ENCODE data around the gene CCDC34. TPM values are rescaled to one million over a fixed set of nuclear protein-coding genes. Genes with fewer than 3 reads are reported as not detected.

The CCDC34 gene
- total and polyA plus RNA-seq, 12 donors, result 2.5 to 16.6 (median 5.4) TPM

- TF ChIP-seq POLR2A (IDR thresholded peaks at IDR 0.05), result no peak
- TF ChIP-seq CTCF (IDR thresholded peaks at IDR 0.05), result no peak
- intact Hi-C loops (cut with DNase I), result loop anchor here in 1 of 2 donors (5.0 kb wide), 1 partner anchor 125 kb away; no protein-coding TSS in a partner anchor
- Histone ChIP-seq H3K9me3 (replicated peaks in 1 of 3) (no peaks in the 10 kb centered on the region), H3K4me1 (replicated peaks in 1 of 2) (no peaks in the 10 kb centered on the region), H3K36me3 (replicated peaks in 1 of 2) (no peaks in the 10 kb centered on the region), H3K4me3 (no peak overlapping the region), H3K27me3 (no peaks in the 10 kb centered on the region), H3K27ac (no peak overlapping the region)
- no peak for DNase-seq
Measured at GRCh38 chr11:27307232-27307631, 55.8 kb downstream of the CCDC34 start.

GRCh38 chr11:27305751-27306150 is 57.3 kb downstream of the CCDC34 start:
- TF ChIP-seq CTCF (IDR thresholded peaks at IDR 0.05) (no peak), POLR2A (IDR thresholded peaks at IDR 0.05) (no peak)
- DNase-seq, result no peak
- H3K4me3 ChIP-seq, result no peak overlapping the region
- H3K27me3 ChIP-seq, result no peaks in the 10 kb centered on the region
- no peaks in the 10 kb centered on the region for H3K36me3 ChIP-seq (replicated peaks in 1 of 2)
- H3K27ac ChIP-seq, result no peak overlapping the region
- intact Hi-C loops (cut with DNase I), result loop anchor here in 1 of 2 donors (5.0 kb wide), 1 partner anchor 123 kb away; no protein-coding TSS in a partner anchor
- H3K4me1 ChIP-seq (replicated peaks in 1 of 2), result no peaks in the 10 kb centered on the region
- H3K9me3 ChIP-seq (replicated peaks in 1 of 3), result no peaks in the 10 kb centered on the region
- WGBS, 4 donors, result 82 to 100% (median 89%) methylated on average over 2 to 3 of the region's 3 CpGs

GRCh38 chr11:27304514-27304913 is 58.5 kb downstream of the CCDC34 start:
- intact Hi-C loops (cut with DNase I), result no loop called here
- no peaks in the 10 kb centered on the region for H3K9me3 ChIP-seq (replicated peaks in 1 of 3)
- TF ChIP-seq CTCF (IDR thresholded peaks at IDR 0.05) (no peak), POLR2A (IDR thresholded peaks at IDR 0.05) (no peak)
- no peak overlapping the region for H3K27ac ChIP-seq
- no peaks in the 10 kb centered on the region for H3K36me3 ChIP-seq (replicated peaks in 1 of 2)
- no peaks in the 10 kb centered on the region for H3K4me1 ChIP-seq (replicated peaks in 1 of 2)
- no peak overlapping the region for H3K4me3 ChIP-seq
- no peaks in the 10 kb centered on the region for H3K27me3 ChIP-seq
- 92 to 100% (median 97%) methylated on average over 4 to 8 of the region's 8 CpGs for WGBS, 4 donors
- DNase-seq, result no peak

- H3K4me3 ChIP-seq, result no peak overlapping the region
- no peak overlapping the region for H3K27ac ChIP-seq
- no peaks in the 10 kb centered on the region for H3K27me3 ChIP-seq
- intact Hi-C loops (cut with DNase I), result no loop called here
- H3K9me3 ChIP-seq (replicated peaks in 1 of 3), result no peaks in the 10 kb centered on the region
- DNase-seq, result no peak
- H3K4me1 ChIP-seq (replicated peaks in 1 of 2), result no peaks in the 10 kb centered on the region
- TF ChIP-seq POLR2A (IDR thresholded peaks at IDR 0.05) (no peak), CTCF (IDR thresholded peaks at IDR 0.05) (no peak)
- no peaks in the 10 kb centered on the region for H3K36me3 ChIP-seq (replicated peaks in 1 of 2)
- WGBS, 4 donors, result 72 to 95% (median 84%) methylated on average over 5 of the region's 5 CpGs
Measured at GRCh38 chr11:27303903-27304302, 59.1 kb downstream of the CCDC34 start.
